H9 (cell line): ENCODE results near the gene TCEA2. TPM values are rescaled to one million over a fixed set of nuclear protein-coding genes. Genes with fewer than 3 reads are reported as not detected.

Source experiments
- DNase-seq: peaks from one replicate; pipeline ENCODE4 v3.0.0-alpha.2; 2017
- H2AFZ ChIP-seq: one replicate; pipeline ENCODE4 v1.6.1; 2013; ENCODE audit warnings: mild to moderate bottlenecking, low read length, control low read depth, moderate library complexity
- H2AK5ac ChIP-seq: 2 replicates; pipeline ENCODE4 v1.6.1; 2013; ENCODE audit warnings: low read length, control low read depth, mixed read lengths; ENCODE audit not compliant: insufficient read length
- H2BK120ac ChIP-seq: one replicate; pipeline ENCODE4 v1.6.1; 2013; ENCODE audit warnings: low read depth, mild to moderate bottlenecking, low read length, control low read depth, inconsistent platforms; ENCODE audit not compliant: poor library complexity, severe bottlenecking
- H2BK12ac ChIP-seq: 2 replicates; pipeline ENCODE4 v1.6.1; 2013; ENCODE audit warnings: low read length, control low read depth, mixed read lengths, low read depth; ENCODE audit not compliant: insufficient read length
- H2BK15ac ChIP-seq: 2 replicates; pipeline ENCODE4 v1.6.1; 2013; ENCODE audit warnings: low read depth, low read length, control low read depth
- H2BK20ac ChIP-seq: one replicate; pipeline ENCODE4 v1.6.1; 2013; ENCODE audit warnings: low read depth, mild to moderate bottlenecking, low read length, control low read depth, inconsistent platforms; ENCODE audit not compliant: poor library complexity, severe bottlenecking
- H2BK5ac ChIP-seq: 2 replicates; pipeline ENCODE4 v1.6.1; 2013; ENCODE audit warnings: low read length, control low read depth, mixed read lengths; ENCODE audit not compliant: insufficient read length
- H3K14ac ChIP-seq: 2 replicates; pipeline ENCODE4 v1.6.1; 2013; ENCODE audit warnings: low read length, control low read depth; ENCODE audit not compliant: insufficient read depth
- H3K18ac ChIP-seq: 2 replicates; pipeline ENCODE4 v1.6.1; 2013; ENCODE audit warnings: low read depth, mild to moderate bottlenecking, mixed read lengths, low read length, control low read depth; ENCODE audit not compliant: insufficient read length
- H3K23ac ChIP-seq: 2 replicates; pipeline ENCODE4 v1.6.1; 2013; ENCODE audit warnings: low read length, control low read depth, mixed read lengths, low read depth; ENCODE audit not compliant: insufficient read length
- H3K23me2 ChIP-seq: 2 replicates; pipeline ENCODE4 v1.6.1; 2013; ENCODE audit warnings: low read depth, mild to moderate bottlenecking, mixed read lengths, low read length, control low read depth; ENCODE audit not compliant: insufficient read length, poor library complexity, severe bottlenecking
- H3K27ac ChIP-seq: 2 replicates; pipeline ENCODE4 v1.5.1; 2013; ENCODE audit warnings: low read length, control low read depth, mixed read lengths, low read depth; ENCODE audit not compliant: insufficient read length
- H3K27me3 ChIP-seq: 2 replicates; pipeline ENCODE4 v1.6.1; 2013; ENCODE audit warnings: low read length, control low read depth, inconsistent platforms; ENCODE audit not compliant: insufficient read depth
- H3K4ac ChIP-seq: 2 replicates; pipeline ENCODE4 v1.6.1; 2013; ENCODE audit warnings: low read depth, mild to moderate bottlenecking, control low read depth, inconsistent platforms, low read length, moderate library complexity
- H3K4me1 ChIP-seq: 2 replicates; pipeline ENCODE4 v1.6.1; 2013; ENCODE audit warnings: low read length, control low read depth, inconsistent platforms; ENCODE audit not compliant: insufficient read depth
- H3K4me2 ChIP-seq: 2 replicates; pipeline ENCODE4 v1.6.1; 2013; ENCODE audit warnings: low read length, control low read depth, mixed read lengths; ENCODE audit not compliant: insufficient read length, insufficient read depth
- H3K56ac ChIP-seq: 2 replicates; pipeline ENCODE4 v1.6.1; 2013; ENCODE audit warnings: low read depth, mild to moderate bottlenecking, mixed read lengths, low read length, control low read depth; ENCODE audit not compliant: insufficient read length
- H3K79me1 ChIP-seq: 2 replicates; pipeline ENCODE4 v1.6.1; 2013; ENCODE audit warnings: low read depth, mild to moderate bottlenecking, moderate library complexity, low read length, control low read depth, inconsistent platforms; ENCODE audit not compliant: insufficient read depth, poor library complexity, severe bottlenecking
- H3K79me2 ChIP-seq: 2 replicates; pipeline ENCODE4 v1.6.1; 2013; ENCODE audit warnings: low read length, control low read depth, inconsistent platforms; ENCODE audit not compliant: insufficient read depth
- H3K9ac ChIP-seq: 2 replicates; pipeline ENCODE4 v1.6.1; 2013; ENCODE audit warnings: low read length, control low read depth, mixed read lengths; ENCODE audit not compliant: insufficient read length; ENCODE audit errors: extremely low read depth
- H3K9me3 ChIP-seq: one replicate; pipeline ENCODE4 v1.6.1; 2013; ENCODE audit warnings: low read depth, low read length, inconsistent platforms; ENCODE audit not compliant: control insufficient read depth
- H3T11ph ChIP-seq: one replicate; pipeline ENCODE4 v1.6.1; 2013; ENCODE audit warnings: mild to moderate bottlenecking, low read length, control low read depth, inconsistent platforms
- H4K20me1 ChIP-seq: one replicate; pipeline ENCODE4 v1.6.1; 2013; ENCODE audit not compliant: control insufficient read depth, insufficient read length, insufficient read depth
- H4K5ac ChIP-seq: 2 replicates; pipeline ENCODE4 v1.6.1; 2013; ENCODE audit warnings: low read depth, mild to moderate bottlenecking, mixed read lengths, low read length, control low read depth; ENCODE audit not compliant: insufficient read length
- H4K8ac ChIP-seq: replicated peaks from 2 replicates; pipeline ENCODE4 v1.6.1; 2013; ENCODE audit warnings: low read length, control low read depth, mixed read lengths, low read depth; ENCODE audit not compliant: insufficient read length
- H4K91ac ChIP-seq: 2 replicates; pipeline ENCODE4 v1.6.1; 2013; ENCODE audit warnings: low read depth, mild to moderate bottlenecking, moderate library complexity, mixed read lengths, low read length, control low read depth; ENCODE audit not compliant: insufficient read length
- H3K27ac Mint-ChIP-seq, 3 experiments: 2 replicates in 2 of 3; 3 replicates in 1 of 3; pipeline ENCODE4 v1.8.0; 2020 to 2021; ENCODE audit warnings: mixed read lengths in 3 of 3, mild to moderate bottlenecking in 1 of 3, moderate library complexity in 1 of 3
- H3K27me3 Mint-ChIP-seq: 2 replicates; pipeline ENCODE4 v1.8.0; 2021; ENCODE audit warnings: low read depth, mild to moderate bottlenecking, moderate library complexity, mixed read lengths
- H3K36me3 Mint-ChIP-seq, 3 experiments: 2 replicates in 2 of 3; 3 replicates in 1 of 3; pipeline ENCODE4 v1.8.0; 2020 to 2021; ENCODE audit warnings: low read depth in 3 of 3, mixed read lengths in 3 of 3; ENCODE audit not compliant: insufficient read depth in 1 of 3
- H3K4me1 Mint-ChIP-seq, 2 experiments: 2 replicates each; pipeline ENCODE4 v1.8.0; 2020; ENCODE audit warnings: mixed read lengths in 2 of 2
- H3K4me3 Mint-ChIP-seq, 2 experiments: 2 replicates in 1 of 2; 3 replicates in 1 of 2; pipeline ENCODE4 v1.8.0; 2020 to 2021; ENCODE audit warnings: mild to moderate bottlenecking in 2 of 2, mixed read lengths in 2 of 2, moderate library complexity in 1 of 2
- H3K9me3 Mint-ChIP-seq, 2 experiments: 2 replicates in 1 of 2; 3 replicates in 1 of 2; pipeline ENCODE4 v1.8.0; 2020; ENCODE audit warnings: mild to moderate bottlenecking in 2 of 2, mixed read lengths in 2 of 2, moderate library complexity in 1 of 2
- WGBS: extraction: QIAGEN DNeasy Blood & Tissue Kit; methylation state at CpG from one replicate; pipeline ENCODE4 v1.1.7; 2013; ENCODE audit warnings: missing lambda C conversion rate, low lambda C conversion rate, mixed read lengths; ENCODE audit not compliant: insufficient read length; ENCODE audit errors: extremely low coverage; 5-methylcytosine and 5-hydroxymethylcytosine counted together
- long read RNA-seq: library from polyadenylated mRNA; unstranded; transcript quantifications from one replicate; pipeline ENCODE4 v2.0.0, GENCODE V29; 2020
- total RNA-seq: library from RNA; stranded (reverse); gene quantifications from 2 replicates; pipeline ENCODE4 v1.2.1, GENCODE V29; 2021
- TF ChIP-seq, protein P1 (sequence below): fragments of 200-600 bp; sonication (generic); conservative IDR thresholded peaks from 3 replicates; pipeline ENCODE4 v1.8.0; 2021; ENCODE audit warnings: antibody characterized with exemption, mild to moderate bottlenecking

TCEA2 gene
- total RNA-seq = 48.1 and 51.7 TPM in 2 replicates
- long read RNA-seq, transcript TCEA2-202 (10 exons, 1,235 nt) = major isoform, 13 of 23 reads
- long read RNA-seq, partial matches to known transcripts = 2 of 23 reads
- long read RNA-seq, other reads (novel, unspliced or antisense) = 7 of 23 reads

DNA sequence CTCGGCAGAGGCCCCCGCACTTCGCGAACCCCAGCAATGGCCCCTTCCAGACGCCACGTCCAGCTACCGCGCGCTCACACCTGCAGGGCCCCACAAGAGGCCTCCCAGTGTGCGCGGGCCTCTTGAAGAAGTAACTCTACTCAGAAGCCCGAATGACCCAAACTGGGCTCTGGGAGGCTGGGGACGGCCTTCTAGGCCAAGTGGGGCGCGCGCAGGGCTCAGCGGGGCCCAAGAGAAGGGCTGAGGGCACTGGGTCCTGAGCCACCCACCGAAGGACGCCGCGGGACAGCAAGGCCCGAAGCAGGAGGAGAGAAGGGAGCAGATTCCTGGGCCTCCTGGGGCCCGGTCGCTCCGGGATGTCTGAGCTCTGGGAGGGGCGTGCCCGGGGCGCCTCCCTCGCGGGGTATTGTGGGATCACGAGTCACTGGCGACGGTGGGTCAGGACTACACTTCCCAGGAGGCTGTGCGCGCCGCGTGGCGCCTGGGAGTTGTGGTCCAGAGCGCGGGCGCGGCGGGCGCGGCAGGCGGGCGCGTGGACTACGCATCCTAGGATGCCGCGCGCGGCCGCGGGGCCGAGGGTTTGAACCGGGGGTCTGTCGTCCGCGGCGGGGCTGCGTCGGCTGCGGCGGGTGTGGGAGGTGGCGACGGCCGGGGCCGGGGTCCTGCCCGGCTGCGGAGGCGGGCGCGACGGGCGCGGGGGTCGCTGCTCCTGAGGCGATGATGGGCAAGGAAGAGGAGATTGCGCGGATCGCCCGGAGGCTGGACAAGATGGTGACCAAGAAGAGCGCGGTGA is at the start of gene TCEA2:
TCEA2 (plus strand) TSS at position 603 of the 793 bp plus-strand sequence; CDS start at position 718, 115 bp downstream.
- no peak within 1 kb of the TSS for H2BK15ac ChIP-seq
- no peaks in the 10 kb centered on the region; a peak in 1 of 7 replicates for H3K36me3 Mint-ChIP-seq
- no peak within 1 kb of the TSS for H2BK5ac ChIP-seq
- no peak within 1 kb of the TSS for H4K91ac ChIP-seq
- H3K9me3 ChIP-seq = no peaks in the 10 kb centered on the region
- H3K27me3 ChIP-seq = no peaks in the 10 kb centered on the region
- DNase-seq = peak; percentile 93
- no peak within 1 kb of the TSS for H3K9ac ChIP-seq
- H3K4me2 ChIP-seq = peak within 1 kb of the TSS; percentile 49
- peak within 1 kb of the TSS in 1 of 3 experiments; percentile 62; a peak in 2 of 7 replicates for H3K27ac Mint-ChIP-seq
- no peaks in the 10 kb centered on the region for H4K20me1 ChIP-seq
- H3K56ac ChIP-seq = no peak within 1 kb of the TSS
- H3K14ac ChIP-seq = peak within 1 kb of the TSS; percentile 27; the same call in 1 of the 2 replicates
- H2BK20ac ChIP-seq = no peak within 1 kb of the TSS
- no peak within 1 kb of the TSS for H2BK12ac ChIP-seq
- no peak within 1 kb of the TSS for H4K5ac ChIP-seq
- no CpG with 5 or more reads among the region's 85 CpGs for WGBS
- H3K4me1 Mint-ChIP-seq = peaks cover 31 to 39% of the 10 kb centered on the region in 2 experiments
- TF ChIP-seq, protein P1, sequence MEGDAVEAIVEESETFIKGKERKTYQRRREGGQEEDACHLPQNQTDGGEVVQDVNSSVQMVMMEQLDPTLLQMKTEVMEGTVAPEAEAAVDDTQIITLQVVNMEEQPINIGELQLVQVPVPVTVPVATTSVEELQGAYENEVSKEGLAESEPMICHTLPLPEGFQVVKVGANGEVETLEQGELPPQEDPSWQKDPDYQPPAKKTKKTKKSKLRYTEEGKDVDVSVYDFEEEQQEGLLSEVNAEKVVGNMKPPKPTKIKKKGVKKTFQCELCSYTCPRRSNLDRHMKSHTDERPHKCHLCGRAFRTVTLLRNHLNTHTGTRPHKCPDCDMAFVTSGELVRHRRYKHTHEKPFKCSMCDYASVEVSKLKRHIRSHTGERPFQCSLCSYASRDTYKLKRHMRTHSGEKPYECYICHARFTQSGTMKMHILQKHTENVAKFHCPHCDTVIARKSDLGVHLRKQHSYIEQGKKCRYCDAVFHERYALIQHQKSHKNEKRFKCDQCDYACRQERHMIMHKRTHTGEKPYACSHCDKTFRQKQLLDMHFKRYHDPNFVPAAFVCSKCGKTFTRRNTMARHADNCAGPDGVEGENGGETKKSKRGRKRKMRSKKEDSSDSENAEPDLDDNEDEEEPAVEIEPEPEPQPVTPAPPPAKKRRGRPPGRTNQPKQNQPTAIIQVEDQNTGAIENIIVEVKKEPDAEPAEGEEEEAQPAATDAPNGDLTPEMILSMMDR = no peak
- peaks cover 6% of the 10 kb centered on the region for H3K23me2 ChIP-seq
- no peak within 1 kb of the TSS for H3K4ac ChIP-seq
- no peak within 1 kb of the TSS for H2AFZ ChIP-seq
- no peaks in the 10 kb centered on the region for H3K9me3 Mint-ChIP-seq
- H3K18ac ChIP-seq = no peak within 1 kb of the TSS
- H3K27me3 Mint-ChIP-seq = peaks cover 5% of the 10 kb centered on the region
- H3K23ac ChIP-seq = no peak within 1 kb of the TSS
- H3K79me2 ChIP-seq = no peaks in the 10 kb centered on the region
- H3K4me1 ChIP-seq = peaks cover 1% of the 10 kb centered on the region; the same call in 1 of the 2 replicates
- no peak within 1 kb of the TSS for H3K27ac ChIP-seq
- no peak within 1 kb of the TSS for H4K8ac ChIP-seq
- H3T11ph ChIP-seq = no peak within 1 kb of the TSS
- H2AK5ac ChIP-seq = no peak within 1 kb of the TSS
- H3K4me3 Mint-ChIP-seq = peak within 1 kb of the TSS; percentile 77 to 84
- no peaks in the 10 kb centered on the region for H3K79me1 ChIP-seq
- H2BK120ac ChIP-seq = no peak within 1 kb of the TSS
